ENCODE results near the gene ZNF831.

Gene ZNF831

DNA sequence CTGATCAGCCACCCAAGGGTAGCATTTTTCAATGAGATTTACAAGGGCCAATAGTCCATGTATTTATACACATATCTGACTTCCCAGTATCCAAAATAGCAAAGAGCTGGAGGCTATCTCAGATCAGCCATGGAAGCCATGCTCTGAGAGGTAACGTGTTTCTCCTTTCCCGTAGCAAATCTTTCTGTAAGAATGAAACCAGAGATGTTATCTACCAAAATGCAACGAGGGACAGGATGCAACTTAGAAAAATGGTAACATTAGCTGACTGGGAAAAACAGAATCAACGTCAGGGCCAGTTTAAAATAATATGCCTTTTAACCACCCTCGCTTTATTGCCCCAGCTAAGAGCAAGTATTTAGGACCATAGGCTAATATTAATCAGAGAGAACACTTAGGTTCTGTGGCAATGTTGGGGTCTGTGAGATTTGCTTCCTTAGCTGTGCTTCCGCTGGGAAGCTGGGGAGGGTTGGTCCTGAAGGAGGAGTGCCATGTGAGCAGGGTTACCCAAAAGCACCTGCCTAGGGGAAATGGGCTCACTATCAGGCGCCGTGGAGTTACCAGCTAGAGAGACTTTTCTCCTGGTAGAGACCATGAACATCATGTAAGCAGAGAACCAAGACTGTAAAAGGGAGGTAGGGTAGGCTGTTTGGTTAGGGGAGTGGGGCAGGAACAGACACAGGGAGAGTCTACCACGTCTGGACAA lies 1.2 kb downstream of the ZNF831 start:
- Histone ChIP-seq H3K4me2 (ENCODE audit: low read length) (peak overlapping the region; percentile 86), H3K36me3 (ENCODE audit: control insufficient read depth, low read length) (no peaks in the 10 kb centered on the region), H3K4me1 (ENCODE audit: control insufficient read depth, low read length) (peaks cover 76% of the 10 kb centered on the region), H3K4me3 (ENCODE audit: low read length) (peak overlapping the region; percentile 82), H4K20me1 (ENCODE audit: control insufficient read depth, insufficient read depth, low read depth, low read length) (no peaks in the 10 kb centered on the region), H3F3A (ENCODE audit: control insufficient read depth, insufficient read depth) (peaks cover 20% of the 10 kb centered on the region), H3K27ac (ENCODE audit: low read depth, low read length) (peak overlapping the region; percentile 79), H3K9me3 (ENCODE audit: control insufficient read depth, insufficient read depth, low read length) (no peaks in the 10 kb centered on the region), H3K27me3 (ENCODE audit: control insufficient read depth, low read length) (no peaks in the 10 kb centered on the region), H3K79me2 (ENCODE audit: control insufficient read depth, low read length) (peaks cover 51% of the 10 kb centered on the region), H3K9me2 (replicated peaks; ENCODE audit: control insufficient read depth, low read length) (no peaks in the 10 kb centered on the region)
- TF ChIP-seq, protein P1, sequence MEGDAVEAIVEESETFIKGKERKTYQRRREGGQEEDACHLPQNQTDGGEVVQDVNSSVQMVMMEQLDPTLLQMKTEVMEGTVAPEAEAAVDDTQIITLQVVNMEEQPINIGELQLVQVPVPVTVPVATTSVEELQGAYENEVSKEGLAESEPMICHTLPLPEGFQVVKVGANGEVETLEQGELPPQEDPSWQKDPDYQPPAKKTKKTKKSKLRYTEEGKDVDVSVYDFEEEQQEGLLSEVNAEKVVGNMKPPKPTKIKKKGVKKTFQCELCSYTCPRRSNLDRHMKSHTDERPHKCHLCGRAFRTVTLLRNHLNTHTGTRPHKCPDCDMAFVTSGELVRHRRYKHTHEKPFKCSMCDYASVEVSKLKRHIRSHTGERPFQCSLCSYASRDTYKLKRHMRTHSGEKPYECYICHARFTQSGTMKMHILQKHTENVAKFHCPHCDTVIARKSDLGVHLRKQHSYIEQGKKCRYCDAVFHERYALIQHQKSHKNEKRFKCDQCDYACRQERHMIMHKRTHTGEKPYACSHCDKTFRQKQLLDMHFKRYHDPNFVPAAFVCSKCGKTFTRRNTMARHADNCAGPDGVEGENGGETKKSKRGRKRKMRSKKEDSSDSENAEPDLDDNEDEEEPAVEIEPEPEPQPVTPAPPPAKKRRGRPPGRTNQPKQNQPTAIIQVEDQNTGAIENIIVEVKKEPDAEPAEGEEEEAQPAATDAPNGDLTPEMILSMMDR (IDR thresholded peaks at IDR 0.05; ENCODE audit: low read depth, low read length, poor library complexity, severe bottlenecking): no peak
- TF ChIP-seq EZH2phosphoT487 (IDR thresholded peaks at IDR 0.05; ENCODE audit: borderline replicate concordance, low read length): no peak

DNA sequence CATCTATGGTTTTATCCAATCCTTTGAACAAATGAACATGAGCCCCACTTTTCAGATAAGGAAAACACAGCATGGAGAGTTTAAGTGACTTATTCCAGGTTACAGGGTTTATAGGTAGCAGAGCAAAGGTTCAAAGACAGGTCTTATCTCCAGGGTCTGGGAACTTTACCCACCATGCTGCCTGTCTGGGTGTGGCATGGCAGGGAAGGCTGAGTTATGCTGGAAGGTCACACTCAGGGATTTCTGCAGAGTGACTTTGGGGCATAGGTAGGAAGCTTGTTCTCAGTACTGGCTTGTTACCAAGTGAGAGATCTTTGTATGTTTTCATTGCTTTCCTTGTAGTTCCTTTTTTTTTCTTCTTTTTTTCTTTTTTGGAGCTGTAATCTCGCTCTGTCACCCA lies 1.8 kb downstream of the ZNF831 start:
- Histone ChIP-seq H3K4me2 (ENCODE audit: low read length) (peak overlapping the region; percentile 86), H3K27me3 (ENCODE audit: control insufficient read depth, low read length) (no peaks in the 10 kb centered on the region), H4K20me1 (ENCODE audit: control insufficient read depth, insufficient read depth, low read depth, low read length) (no peaks in the 10 kb centered on the region), H3K4me3 (ENCODE audit: low read length) (peak overlapping the region; percentile 82), H3K27ac (ENCODE audit: low read depth, low read length) (peak overlapping the region; percentile 79), H3K9me2 (replicated peaks; ENCODE audit: control insufficient read depth, low read length) (no peaks in the 10 kb centered on the region), H3K4me1 (ENCODE audit: control insufficient read depth, low read length) (peaks cover 70% of the 10 kb centered on the region), H3K9me3 (ENCODE audit: control insufficient read depth, insufficient read depth, low read length) (no peaks in the 10 kb centered on the region), H3K79me2 (ENCODE audit: control insufficient read depth, low read length) (peaks cover 57% of the 10 kb centered on the region), H3K36me3 (ENCODE audit: control insufficient read depth, low read length) (no peaks in the 10 kb centered on the region), H3F3A (ENCODE audit: control insufficient read depth, insufficient read depth) (peaks cover 20% of the 10 kb centered on the region)
- TF ChIP-seq, protein P1 (IDR thresholded peaks at IDR 0.05; ENCODE audit: low read depth, low read length, poor library complexity, severe bottlenecking): no peak
- no peak for TF ChIP-seq EZH2phosphoT487 (IDR thresholded peaks at IDR 0.05; ENCODE audit: borderline replicate concordance, low read length)

- Histone ChIP-seq H3K4me2 (ENCODE audit: low read length) (peak overlapping the region; percentile 86), H3K36me3 (ENCODE audit: control insufficient read depth, low read length) (no peaks in the 10 kb centered on the region), H3F3A (ENCODE audit: control insufficient read depth, insufficient read depth) (peaks cover 14% of the 10 kb centered on the region), H3K27me3 (ENCODE audit: control insufficient read depth, low read length) (no peaks in the 10 kb centered on the region), H3K9me3 (ENCODE audit: control insufficient read depth, insufficient read depth, low read length) (no peaks in the 10 kb centered on the region), H3K4me1 (ENCODE audit: control insufficient read depth, low read length) (peaks cover 63% of the 10 kb centered on the region), H3K27ac (ENCODE audit: low read depth, low read length) (peak overlapping the region; percentile 79; the same call in 1 of the 2 replicates), H3K9me2 (replicated peaks; ENCODE audit: control insufficient read depth, low read length) (no peaks in the 10 kb centered on the region), H3K4me3 (ENCODE audit: low read length) (peak overlapping the region; percentile 82), H3K79me2 (ENCODE audit: control insufficient read depth, low read length) (peaks cover 63% of the 10 kb centered on the region), H4K20me1 (ENCODE audit: control insufficient read depth, insufficient read depth, low read depth, low read length) (no peaks in the 10 kb centered on the region)
- TF ChIP-seq, protein P1 (IDR thresholded peaks at IDR 0.05; ENCODE audit: low read depth, low read length, poor library complexity, severe bottlenecking): no peak
- no peak for TF ChIP-seq EZH2phosphoT487 (IDR thresholded peaks at IDR 0.05; ENCODE audit: borderline replicate concordance, low read length)
These were observed 2.5 kb downstream of the ZNF831 start for GRCh38 chr20:59165891-59166709.
